ENCODE data around the gene SEPTIN12.
"Not testable (repeated sequence)": the region's sequence is repeated elsewhere in the genome, so short reads cannot be mapped to it uniquely, and the experiment has no call there.

The SEPTIN12 gene

DNA sequence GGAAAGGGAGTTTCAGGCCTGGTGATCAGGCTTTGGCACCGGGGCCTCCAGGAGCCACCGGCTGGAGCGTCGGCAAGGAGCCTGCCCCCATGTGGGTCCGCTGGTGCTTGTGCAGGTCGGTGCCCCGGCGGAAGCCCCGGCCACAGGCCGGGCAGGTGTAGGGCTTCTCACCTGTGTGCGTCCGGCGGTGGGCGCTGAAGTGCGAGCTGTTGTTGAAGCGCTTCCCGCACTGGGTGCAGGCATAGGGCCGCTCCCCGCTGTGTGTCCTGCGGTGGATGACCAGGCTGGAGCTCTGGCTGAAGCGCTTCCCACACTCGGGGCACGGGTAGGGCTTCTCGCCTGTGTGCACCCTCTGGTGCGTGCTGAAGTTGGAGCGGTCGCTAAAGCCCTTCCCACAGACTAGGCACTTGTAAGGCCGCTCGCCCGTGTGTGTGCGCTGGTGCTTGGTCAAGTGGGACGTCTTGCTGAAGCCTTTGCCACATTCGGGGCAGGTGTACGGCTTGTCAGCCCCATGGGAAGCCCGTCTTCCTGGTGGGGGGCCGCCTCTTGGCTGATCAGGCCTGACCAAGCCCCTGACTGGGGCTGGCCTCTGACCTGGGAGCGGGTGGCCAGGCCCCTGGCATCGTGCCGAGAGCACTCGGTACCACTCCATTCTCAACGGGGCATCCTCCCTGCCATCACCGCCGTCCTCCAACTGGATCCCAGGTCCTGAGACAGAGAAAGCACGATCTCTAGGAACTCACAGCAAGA is 35.6 kb downstream of the SEPTIN12 start:
- DNase-seq, result no peak

DNA sequence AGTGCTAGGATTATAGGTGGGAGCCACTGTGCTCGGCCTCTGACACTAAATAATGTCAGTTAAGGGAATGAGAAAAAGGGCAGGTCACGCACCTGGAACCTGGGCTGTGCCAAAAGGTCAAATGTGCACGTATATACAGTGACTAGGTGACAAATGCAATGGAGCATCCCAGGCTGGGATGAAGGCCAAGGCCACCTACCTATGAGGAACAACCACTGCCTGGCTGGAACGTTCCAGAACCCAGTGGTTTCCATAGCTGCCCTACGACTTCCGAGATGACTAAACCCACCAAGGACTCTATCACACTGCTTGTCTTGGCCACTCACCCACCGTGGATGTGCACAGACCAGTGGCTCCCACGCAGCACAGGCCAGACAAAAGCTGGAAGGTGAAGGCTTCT is 37.2 kb downstream of the SEPTIN12 start:
- no peak for DNase-seq

DNA sequence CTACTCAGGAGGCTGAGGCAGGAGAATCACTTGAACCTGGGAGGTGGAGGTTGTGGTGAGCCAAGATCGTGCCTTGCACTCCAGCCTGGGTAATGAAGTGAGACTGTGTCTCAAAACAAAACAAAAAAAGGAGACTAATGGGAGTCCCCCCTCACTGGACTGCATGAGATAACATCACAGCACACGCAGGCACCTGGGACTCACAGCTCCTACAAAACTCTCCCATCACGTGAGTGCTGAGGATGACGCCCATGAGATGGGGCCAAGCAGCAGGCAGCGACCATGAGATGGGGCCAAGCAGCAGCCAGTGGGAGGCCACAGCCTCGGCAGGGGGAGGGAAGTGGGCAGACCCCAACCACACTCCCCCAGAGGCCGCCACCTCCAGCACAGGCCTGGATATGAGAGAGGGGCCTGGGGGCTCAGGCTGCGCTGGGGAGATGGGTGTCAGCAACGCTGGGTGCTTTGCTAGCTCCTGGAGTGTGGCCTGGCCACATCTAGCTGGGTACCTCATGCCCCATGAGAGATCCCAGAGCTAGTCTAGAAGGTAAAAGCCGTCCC is 38.4 kb downstream of the SEPTIN12 start:
- DNase-seq, result no peak

GRCh38 chr16:4748682-4749411 is 39.3 kb downstream of the SEPTIN12 start:
- no peak for DNase-seq

- no peak for DNase-seq
These were observed 40.1 kb downstream of the SEPTIN12 start for GRCh38 chr16:4747906-4748681.

GRCh38 chr16:4746991-4747574 is 41.1 kb downstream of the SEPTIN12 start:
- no peak for DNase-seq

DNA sequence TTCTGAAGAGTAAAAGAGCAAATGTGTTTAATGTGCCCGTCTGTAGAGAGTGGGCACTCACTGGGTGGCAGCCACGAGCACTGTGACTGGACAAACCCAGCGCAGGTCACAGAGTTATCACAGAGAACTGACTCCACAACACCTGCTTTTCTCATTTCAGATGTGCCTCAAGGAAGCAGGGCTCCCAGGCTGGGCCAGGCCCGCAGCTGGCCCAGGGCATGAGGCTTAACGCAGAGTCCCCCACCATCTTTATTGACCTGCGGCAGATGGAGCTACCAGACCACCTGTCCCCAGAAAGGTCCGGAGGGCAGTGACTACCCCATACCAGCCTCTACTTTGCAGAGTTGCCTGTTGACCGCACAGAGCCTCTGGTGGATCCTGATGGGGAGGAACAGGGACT is 41.9 kb downstream of the SEPTIN12 start:
- DNase-seq, result no peak

GRCh38 chr16:4745274-4745569 is 42.9 kb downstream of the SEPTIN12 start:
- DNase-seq, result no peak

DNA sequence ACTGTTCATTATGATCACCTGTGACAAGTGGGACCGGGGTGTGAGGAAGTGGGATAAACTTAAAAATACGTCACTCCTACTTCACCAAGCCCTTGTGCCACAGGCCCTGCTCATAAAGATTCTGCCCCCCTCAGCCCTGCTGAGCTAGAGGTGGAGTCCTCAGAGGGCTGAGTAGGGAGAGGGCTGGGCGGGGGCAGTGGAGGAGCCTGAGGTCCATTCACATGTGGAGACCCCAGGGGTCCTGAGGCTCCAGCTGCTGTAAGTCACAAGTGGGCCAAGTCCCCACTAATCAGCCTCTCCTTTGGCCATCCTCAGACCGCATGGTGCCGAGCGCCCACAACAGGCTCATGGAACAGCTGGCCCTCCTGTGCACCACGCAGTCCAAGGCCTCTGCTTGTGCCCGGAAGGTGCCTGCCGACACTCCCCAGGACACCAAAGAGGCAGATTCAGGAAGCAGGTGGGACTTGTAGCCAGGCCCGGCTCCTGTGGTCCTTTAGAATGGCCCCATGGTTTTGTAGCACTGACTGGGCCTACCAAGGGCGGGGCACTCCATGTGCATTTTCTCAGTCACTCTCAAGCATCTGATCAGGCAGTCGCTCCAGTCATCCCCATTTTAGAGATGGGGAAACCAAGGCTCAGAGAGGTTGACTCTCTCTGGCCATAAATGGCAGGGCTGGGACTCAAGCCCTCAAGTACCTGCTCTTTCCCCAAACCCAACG is 43.4 kb downstream of the SEPTIN12 start:
- no peak for DNase-seq

GRCh38 chr16:4743226-4743878 is 44.8 kb downstream of the SEPTIN12 start:
- no peak for DNase-seq

DNA sequence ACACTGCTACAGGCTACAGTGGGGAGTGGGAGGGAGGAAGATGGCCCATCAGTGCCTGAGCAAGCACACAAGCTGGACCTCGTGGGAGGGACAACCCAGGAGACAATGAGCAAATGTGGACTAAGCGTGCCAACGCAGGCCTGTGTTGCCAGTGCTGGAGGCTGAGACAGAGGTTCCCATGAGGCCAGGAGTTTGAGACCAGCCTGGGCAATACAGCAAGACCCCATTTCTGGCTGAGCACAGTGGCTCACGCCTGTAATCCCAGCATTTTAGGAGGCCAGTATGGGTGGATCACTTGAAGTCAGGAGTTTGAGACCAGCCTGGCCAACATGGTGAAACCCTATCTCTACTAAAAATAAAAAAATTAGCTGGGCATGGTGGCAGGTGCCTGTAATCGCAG is 49.8 kb downstream of the SEPTIN12 start:
- not testable (repeated sequence) for DNase-seq

DNA sequence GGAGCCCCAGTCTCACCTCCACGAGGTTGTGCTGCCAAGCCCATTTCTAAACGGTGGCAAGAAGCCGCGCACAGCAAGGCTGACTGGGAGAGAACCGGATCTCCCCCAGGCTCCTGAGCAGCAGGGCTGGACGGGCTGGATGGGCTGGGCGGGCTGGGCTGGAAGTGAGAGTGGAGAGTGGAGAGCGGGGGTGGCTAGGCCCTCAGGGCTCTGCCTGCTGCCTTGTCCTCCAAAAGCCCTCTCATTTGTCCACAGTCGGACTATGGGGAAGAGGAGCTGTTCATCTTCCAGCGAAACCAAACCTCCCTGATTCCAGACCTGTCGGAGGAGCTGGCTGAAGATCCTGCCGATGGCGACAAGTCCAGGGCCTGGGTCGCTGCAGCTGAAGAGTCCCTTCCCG is 50.6 kb downstream of the SEPTIN12 start:
- DNase-seq, result no peak

DNA sequence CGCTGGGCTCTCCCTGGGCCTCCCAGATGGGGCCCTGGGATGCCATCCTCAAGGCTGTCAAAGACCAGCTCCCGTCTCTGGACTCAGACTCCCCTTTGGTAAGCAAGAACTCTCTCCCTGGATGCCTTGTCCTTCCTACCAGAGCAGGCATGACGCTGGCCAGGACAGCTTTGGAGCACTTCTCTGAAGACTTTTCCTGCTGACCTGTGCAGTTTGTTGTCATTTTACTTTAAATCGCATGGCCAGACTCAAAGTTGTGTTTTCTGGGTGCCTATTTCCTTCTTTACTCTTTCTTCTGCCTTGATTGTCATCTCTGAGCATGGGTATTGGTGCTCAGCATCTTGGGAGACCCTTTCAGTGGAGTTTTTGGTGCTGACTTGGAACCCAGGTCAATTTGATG is 51.6 kb downstream of the SEPTIN12 start:
- no peak for DNase-seq

- peak; percentile 91 for DNase-seq
These were observed 53.2 kb downstream of the SEPTIN12 start for GRCh38 chr16:4734730-4735535.

DNA sequence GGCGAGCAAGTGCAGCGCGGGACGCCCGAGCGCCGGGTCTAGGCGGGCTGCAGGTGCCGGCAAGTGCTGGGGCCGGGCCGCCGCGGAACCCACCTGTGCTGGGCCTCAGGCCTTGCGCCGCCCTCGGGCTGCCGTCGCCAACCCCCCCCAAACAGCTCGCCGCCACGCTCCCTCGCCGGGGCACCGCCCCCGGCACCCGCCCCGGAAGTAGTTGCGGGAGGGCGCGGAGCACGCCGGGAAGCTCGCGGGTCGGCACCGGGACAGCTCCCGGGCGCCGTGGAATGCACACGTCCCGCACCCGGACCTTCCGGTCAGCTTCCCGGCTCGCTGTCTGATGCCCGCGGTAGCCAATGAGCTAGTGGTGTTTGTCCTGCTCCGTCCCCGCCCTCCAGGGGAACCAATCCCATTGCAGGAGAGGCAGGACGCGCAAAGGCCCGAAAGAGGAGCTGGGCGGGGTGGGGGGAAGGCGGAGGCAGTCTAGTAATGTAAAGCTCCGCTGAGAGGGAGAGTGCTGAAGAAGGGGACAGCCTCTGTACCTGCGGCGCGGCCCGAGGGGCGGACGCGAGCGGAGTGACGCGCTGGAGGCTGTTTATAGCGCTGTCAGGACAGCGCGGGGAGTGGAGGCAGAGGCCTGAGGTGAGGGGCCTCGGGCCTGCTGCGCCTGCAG is 53.9 kb downstream of the SEPTIN12 start, which contains the start of the genes ANKS3 and DNAAF8:
TSS of gene ANKS3 (minus strand) at position 209 of the 667 bp plus-strand sequence. CDS start 4,122 bp downstream, outside the sequence.
TSS of gene DNAAF8 (plus strand) at position 475 of the 667 bp plus-strand sequence. CDS start 1,978 bp downstream, outside the sequence.
- DNase-seq, result peak; percentile 73

DNA sequence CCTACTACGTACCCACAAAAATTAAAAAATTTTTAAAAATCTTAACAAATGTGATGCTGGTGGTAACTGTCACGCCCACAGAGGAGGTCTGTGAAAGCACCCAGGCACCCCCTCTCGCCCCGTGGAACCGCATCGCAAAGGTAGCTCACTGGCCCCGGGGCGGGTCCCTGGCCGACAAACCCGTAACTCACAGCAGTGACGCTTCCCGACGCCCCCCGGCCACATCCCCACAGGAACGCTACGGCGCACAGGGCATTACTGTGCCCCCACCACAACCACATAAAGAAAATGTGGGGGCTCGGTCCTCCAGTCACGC is 54.4 kb downstream of the SEPTIN12 start:
- DNase-seq, result peak; percentile 0

- no peak for DNase-seq
These were observed 54.9 kb downstream of the SEPTIN12 start for GRCh38 chr16:4733211-4733742.

DNA sequence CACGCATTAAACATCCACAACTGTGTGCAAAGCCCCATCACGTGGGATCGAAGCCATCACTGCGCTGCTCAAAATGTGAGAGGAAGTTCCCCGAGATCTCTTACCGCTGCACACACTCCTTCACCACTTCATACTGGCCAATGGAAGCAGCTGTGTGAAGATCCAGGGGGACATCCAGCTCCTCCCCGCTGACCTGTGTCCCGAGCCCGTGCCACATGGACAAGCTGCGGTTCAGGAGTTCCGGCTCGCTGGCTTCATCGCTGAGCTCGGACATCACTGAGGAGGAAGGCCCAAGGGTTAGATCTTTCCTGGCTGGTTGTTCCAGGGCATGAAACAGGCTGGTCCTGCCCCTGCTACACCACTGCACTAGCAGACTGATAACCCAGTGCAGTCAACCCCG is 58.3 kb downstream of the SEPTIN12 start:
- DNase-seq, result no peak

- DNase-seq, result no peak
These were observed 59.5 kb downstream of the SEPTIN12 start for GRCh38 chr16:4728676-4729075.

Data from CD4-positive, alpha-beta T cell treated with Interleukin-4 for 4 hours (primary cell).